RWPE2 (cell line): ENCODE measurements around the gene MORN5.

ENCODE experiments used
- ATAC-seq: fragments of 200-7000 bp; cut with Tn5 transposase; 3 replicates; pipeline ENCODE4 v1.9.1; 2021; ENCODE audit warnings: low read depth
- DNase-seq: peaks from one replicate; pipeline ENCODE4 v3.0.0-alpha.2; 2020; ENCODE audit warnings: low spot score
- H3K27ac ChIP-seq: fragments of 450-650 bp; 2 replicates; pipeline ENCODE4 v1.5.1; 2017; ENCODE audit warnings: mild to moderate bottlenecking; ENCODE audit not compliant: poor library complexity, severe bottlenecking
- H3K27me3 ChIP-seq: fragments of 250-450 bp; sonication (Bioruptor Pico); 2 replicates; pipeline ENCODE4 v1.5.1; 2021; ENCODE audit warnings: mild to moderate bottlenecking, moderate library complexity; ENCODE audit not compliant: insufficient read depth, poor library complexity, severe bottlenecking
- H3K36me3 ChIP-seq: fragments of 250-450 bp; sonication (Bioruptor Pico); 2 replicates; pipeline ENCODE4 v1.5.1; 2020; ENCODE audit warnings: low read depth, mild to moderate bottlenecking, moderate library complexity
- H3K4me1 ChIP-seq: fragments of 250-450 bp; sonication (Bioruptor Pico); 2 replicates; pipeline ENCODE4 v1.5.1; 2021; ENCODE audit warnings: mild to moderate bottlenecking, moderate library complexity; ENCODE audit not compliant: insufficient read depth, poor library complexity, severe bottlenecking
- H3K4me3 ChIP-seq: fragments of 250-450 bp; sonication (Bioruptor Pico); 2 replicates; pipeline ENCODE4 v1.5.1; 2021; ENCODE audit warnings: mild to moderate bottlenecking, moderate library complexity; ENCODE audit not compliant: severe bottlenecking
- H3K9me3 ChIP-seq: fragments of 250-450 bp; sonication (Bioruptor Pico); 2 replicates; pipeline ENCODE4 v1.5.1; 2021; ENCODE audit warnings: mild to moderate bottlenecking, moderate library complexity; ENCODE audit not compliant: severe bottlenecking
- TF ChIP-seq, protein P1 (sequence below): fragments of 450-650 bp; IDR thresholded peaks from one replicate; pipeline ENCODE4 v1.5.1; 2017; ENCODE audit warnings: mild to moderate bottlenecking, moderate library complexity; ENCODE audit not compliant: poor library complexity, severe bottlenecking

The MORN5 gene

DNA sequence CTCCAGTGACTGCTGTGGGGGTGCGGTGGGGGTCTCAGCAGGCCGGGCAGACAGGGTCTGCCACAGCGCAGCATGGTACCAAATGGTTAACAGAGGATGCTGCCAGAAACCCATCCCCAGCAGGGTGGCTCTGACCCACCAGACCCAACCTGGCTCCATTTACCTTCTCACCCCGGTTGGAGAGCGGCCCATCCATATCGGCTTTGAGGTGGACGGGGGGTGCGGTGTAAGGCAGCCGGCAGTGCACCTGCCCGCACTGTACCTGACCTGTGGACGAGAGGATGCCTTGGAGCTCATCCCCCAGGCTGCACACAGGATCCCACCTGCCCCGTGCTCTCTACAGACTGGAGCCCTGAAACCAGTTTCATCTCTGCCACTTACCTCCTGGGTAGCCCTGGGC is 49.7 kb downstream of the MORN5 start:
- H3K27me3 ChIP-seq: no peaks in the 10 kb centered on the region
- TF ChIP-seq, protein P1, sequence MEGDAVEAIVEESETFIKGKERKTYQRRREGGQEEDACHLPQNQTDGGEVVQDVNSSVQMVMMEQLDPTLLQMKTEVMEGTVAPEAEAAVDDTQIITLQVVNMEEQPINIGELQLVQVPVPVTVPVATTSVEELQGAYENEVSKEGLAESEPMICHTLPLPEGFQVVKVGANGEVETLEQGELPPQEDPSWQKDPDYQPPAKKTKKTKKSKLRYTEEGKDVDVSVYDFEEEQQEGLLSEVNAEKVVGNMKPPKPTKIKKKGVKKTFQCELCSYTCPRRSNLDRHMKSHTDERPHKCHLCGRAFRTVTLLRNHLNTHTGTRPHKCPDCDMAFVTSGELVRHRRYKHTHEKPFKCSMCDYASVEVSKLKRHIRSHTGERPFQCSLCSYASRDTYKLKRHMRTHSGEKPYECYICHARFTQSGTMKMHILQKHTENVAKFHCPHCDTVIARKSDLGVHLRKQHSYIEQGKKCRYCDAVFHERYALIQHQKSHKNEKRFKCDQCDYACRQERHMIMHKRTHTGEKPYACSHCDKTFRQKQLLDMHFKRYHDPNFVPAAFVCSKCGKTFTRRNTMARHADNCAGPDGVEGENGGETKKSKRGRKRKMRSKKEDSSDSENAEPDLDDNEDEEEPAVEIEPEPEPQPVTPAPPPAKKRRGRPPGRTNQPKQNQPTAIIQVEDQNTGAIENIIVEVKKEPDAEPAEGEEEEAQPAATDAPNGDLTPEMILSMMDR: no peak
- no peaks in the 10 kb centered on the region for H3K4me1 ChIP-seq
- DNase-seq: no peak
- H3K4me3 ChIP-seq: no peak overlapping the region
- no peaks in the 10 kb centered on the region for H3K36me3 ChIP-seq
- H3K27ac ChIP-seq: no peak overlapping the region
- no peak for ATAC-seq
- H3K9me3 ChIP-seq: no peaks in the 10 kb centered on the region

DNA sequence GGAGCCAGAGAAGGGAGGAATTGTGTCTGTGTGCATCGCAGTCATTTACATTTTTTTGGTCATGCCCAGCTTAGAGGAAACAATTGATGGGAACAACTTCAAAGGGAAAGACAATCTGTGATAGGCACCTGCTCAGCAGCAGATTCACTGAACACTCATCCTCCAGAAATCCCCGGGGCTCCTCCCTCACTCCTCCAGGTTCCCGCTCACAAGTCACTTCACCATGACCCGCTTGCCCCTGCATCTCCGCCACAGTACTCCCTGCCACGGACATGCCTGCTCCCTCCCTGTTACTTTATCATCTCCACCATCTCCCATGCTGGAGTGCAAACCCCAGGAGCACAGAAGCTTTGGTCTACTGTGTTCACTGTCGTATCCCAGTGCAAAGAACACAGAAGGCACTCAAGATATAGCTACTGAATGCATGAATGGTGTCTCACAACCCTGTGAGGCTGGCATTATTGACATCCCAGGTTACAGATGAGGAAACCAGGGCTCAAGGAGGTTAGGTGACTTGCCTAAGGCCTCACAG is 52.8 kb downstream of the MORN5 start:
- Histone ChIP-seq H3K27ac (no peak overlapping the region), H3K36me3 (no peaks in the 10 kb centered on the region), H3K9me3 (no peaks in the 10 kb centered on the region), H3K27me3 (no peaks in the 10 kb centered on the region), H3K4me3 (peak overlapping the region; percentile 42), H3K4me1 (no peaks in the 10 kb centered on the region)
- TF ChIP-seq, protein P1: no peak
- DNase-seq: no peak
- ATAC-seq: no peak

DNA sequence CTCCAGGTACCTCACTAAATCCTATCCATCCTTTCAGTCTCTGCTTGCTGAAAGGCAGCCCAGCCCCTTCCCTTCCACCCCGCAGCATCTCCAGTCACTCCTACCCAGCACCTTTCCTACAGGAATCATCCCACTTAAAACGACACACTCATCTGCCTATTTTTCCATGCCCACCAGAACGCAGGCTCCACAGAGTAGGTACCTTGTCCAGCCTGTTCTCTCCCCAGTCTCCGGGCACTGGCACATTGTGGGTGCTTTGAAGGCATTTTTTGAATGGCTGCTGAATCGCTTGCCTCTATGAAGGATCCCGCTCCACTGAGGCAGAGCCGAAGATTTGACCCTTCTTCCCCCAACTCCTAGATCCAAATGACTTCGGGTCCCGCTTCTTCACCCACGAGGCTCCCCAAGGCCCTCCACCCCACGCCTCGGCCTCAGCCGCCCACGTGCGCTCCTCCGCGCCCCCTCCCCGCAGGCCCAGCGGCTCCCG is 53.4 kb downstream of the MORN5 start:
- Histone ChIP-seq H3K27ac (peak overlapping the region; percentile 16), H3K27me3 (no peaks in the 10 kb centered on the region)
- ATAC-seq: no peak

DNA sequence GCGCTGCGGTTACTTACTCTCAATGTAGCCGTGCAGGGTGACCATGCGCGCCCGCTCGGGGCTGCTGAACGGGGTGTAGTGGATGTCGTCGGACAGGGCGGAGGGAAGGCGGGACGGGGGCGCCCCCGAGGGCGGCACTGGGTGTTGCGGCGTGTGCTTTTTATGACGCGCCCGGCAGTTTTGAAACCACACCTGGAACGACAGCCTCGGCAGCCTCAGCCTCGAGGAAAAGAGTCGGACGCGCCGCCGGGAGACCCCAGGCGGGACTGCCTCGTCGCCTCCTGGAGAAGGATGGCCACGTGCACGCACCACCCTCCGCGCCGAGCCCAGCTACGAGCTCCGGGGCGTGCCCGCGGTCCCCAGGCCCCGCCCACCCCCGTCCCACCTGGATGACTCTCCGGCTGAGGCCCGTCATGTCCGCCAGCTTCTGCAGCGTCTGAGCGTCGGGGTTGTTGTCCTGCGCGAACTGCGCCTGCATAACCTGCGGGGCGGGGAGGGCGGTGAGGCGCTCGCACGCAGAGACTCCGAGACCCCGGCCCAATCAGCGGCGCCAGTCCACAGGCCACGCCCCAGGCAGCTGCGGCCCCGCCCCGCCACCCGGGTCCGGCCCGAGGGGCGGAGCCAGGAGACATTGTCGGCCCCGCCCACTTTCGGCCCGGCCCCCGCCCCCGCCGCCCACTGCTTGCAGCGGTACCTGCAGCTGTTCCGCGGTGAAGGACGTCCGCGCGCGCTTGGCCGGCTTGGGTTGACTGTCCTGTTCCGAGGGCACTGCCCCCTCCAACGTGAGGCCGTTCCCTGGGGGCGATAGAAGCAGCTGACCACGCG is 54.1 kb downstream of the MORN5 start:
- peak overlapping the region; percentile 42 for H3K4me3 ChIP-seq
- no peaks in the 10 kb centered on the region for H3K9me3 ChIP-seq
- H3K27ac ChIP-seq: peak overlapping the region; percentile 16
- peak; percentile 95 for DNase-seq
- TF ChIP-seq, protein P1: no peak
- H3K4me1 ChIP-seq: no peaks in the 10 kb centered on the region
- H3K36me3 ChIP-seq: no peaks in the 10 kb centered on the region
- H3K27me3 ChIP-seq: peaks cover 5% of the 10 kb centered on the region
- peak; percentile 95 for ATAC-seq

More for the DNA sequence above, 53.4 kb downstream of the MORN5 start:
- TF ChIP-seq, protein P1: no peak
- Histone ChIP-seq H3K4me3 (peak overlapping the region; percentile 42), H3K9me3 (no peaks in the 10 kb centered on the region), H3K4me1 (no peaks in the 10 kb centered on the region), H3K36me3 (no peaks in the 10 kb centered on the region)
- no peak for DNase-seq

DNA sequence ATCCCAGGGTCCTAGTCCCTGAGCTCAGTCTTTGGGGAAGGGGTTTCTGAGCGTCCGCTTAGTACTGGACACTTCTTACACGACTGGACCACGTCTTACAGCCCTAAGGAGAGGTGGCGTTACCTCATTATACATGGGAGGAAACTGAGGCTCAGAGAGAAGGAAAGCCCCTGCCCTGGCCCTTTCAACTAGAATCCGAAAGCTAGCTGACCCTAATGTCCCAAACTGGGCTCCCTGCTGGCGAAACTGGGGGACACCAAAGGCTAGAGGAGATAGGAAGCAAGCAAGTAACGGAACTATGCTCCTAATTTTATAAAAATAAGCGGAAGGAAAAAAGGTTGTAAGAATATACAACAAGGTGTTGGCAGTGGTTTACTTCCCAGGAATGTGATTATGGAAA is 54.8 kb downstream of the MORN5 start:
- Histone ChIP-seq H3K4me3 (peak overlapping the region; percentile 42), H3K9me3 (no peaks in the 10 kb centered on the region), H3K27ac (no peak overlapping the region), H3K4me1 (no peaks in the 10 kb centered on the region), H3K36me3 (no peaks in the 10 kb centered on the region), H3K27me3 (peaks cover 12% of the 10 kb centered on the region)
- TF ChIP-seq, protein P1: no peak
- no peak for ATAC-seq
- no peak for DNase-seq
